B cell (primary cell): ENCODE results near the gene ANKRD11.

Experiments
- EZH2 ChIP-seq: IDR thresholded peaks from 2 replicates; pipeline ENCODE4 v1.6.1; 2012; ENCODE audit warnings: borderline replicate concordance, low read depth, mild to moderate bottlenecking, moderate library complexity, low read length; ENCODE audit not compliant: insufficient read depth, poor library complexity, severe bottlenecking
- TF ChIP-seq, protein P1 (sequence below): fragments of 200-600 bp; IDR thresholded peaks from one replicate; pipeline ENCODE4 v1.8.0; 2022; ENCODE audit warnings: antibody characterized with exemption, mild to moderate bottlenecking

DNA sequence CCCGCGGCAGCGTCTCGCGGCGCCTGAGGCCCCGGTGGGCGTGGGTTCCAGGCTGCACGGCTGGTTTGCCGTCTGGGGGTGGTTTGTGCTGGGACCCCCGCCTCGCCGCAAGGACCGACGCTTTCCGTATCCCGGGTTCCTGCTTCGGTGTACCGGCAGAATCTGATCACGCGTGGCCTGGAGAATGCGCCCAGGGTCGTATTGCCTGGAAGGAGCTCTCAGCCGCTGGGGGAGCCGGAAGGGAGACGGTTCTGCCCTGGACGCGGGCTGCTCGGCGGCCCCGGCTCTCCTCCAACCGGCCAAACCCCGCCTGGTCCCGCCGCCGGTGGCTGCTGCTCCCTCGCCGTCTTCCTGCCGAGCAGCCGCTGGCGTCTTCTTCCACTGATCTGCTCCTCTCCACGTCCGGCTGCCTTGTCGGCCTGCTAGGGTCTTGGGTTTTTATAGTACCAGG lies 233.1 kb downstream of the ANKRD11 start:
- TF ChIP-seq, protein P1, sequence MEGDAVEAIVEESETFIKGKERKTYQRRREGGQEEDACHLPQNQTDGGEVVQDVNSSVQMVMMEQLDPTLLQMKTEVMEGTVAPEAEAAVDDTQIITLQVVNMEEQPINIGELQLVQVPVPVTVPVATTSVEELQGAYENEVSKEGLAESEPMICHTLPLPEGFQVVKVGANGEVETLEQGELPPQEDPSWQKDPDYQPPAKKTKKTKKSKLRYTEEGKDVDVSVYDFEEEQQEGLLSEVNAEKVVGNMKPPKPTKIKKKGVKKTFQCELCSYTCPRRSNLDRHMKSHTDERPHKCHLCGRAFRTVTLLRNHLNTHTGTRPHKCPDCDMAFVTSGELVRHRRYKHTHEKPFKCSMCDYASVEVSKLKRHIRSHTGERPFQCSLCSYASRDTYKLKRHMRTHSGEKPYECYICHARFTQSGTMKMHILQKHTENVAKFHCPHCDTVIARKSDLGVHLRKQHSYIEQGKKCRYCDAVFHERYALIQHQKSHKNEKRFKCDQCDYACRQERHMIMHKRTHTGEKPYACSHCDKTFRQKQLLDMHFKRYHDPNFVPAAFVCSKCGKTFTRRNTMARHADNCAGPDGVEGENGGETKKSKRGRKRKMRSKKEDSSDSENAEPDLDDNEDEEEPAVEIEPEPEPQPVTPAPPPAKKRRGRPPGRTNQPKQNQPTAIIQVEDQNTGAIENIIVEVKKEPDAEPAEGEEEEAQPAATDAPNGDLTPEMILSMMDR, result no peak
- no peak for TF ChIP-seq EZH2
